NT2/D1 (cell line): ENCODE results near the gene KHDRBS2.

Experiments
- DNase-seq: peaks from one replicate; pipeline ENCODE4 v3.0.0-alpha.2; 2011; ENCODE audit warnings: low read depth, low spot score
- H3K27me3 ChIP-seq: 2 replicates; pipeline ENCODE4 v1.6.0; 2011; ENCODE audit warnings: mild to moderate bottlenecking; ENCODE audit not compliant: insufficient read length, insufficient read depth
- H3K36me3 ChIP-seq: 2 replicates; pipeline ENCODE4 v1.6.1; 2011; ENCODE audit warnings: mild to moderate bottlenecking, low read length, mixed read lengths; ENCODE audit not compliant: insufficient read depth, insufficient read length
- H3K4me1 ChIP-seq: 2 replicates; pipeline ENCODE4 v1.5.1; 2011; ENCODE audit not compliant: insufficient read depth, insufficient read length
- H3K4me3 ChIP-seq: 2 replicates; pipeline ENCODE4 v1.5.1; 2011; ENCODE audit warnings: low read depth; ENCODE audit not compliant: insufficient read length
- H3K9ac ChIP-seq: 2 replicates; pipeline ENCODE4 v1.6.0; 2011; ENCODE audit warnings: low read depth; ENCODE audit not compliant: insufficient read length
- H3K9me3 ChIP-seq: 2 replicates; pipeline ENCODE4 v1.5.1; 2011; ENCODE audit warnings: mild to moderate bottlenecking, low read length; ENCODE audit not compliant: insufficient read depth
- SUZ12 ChIP-seq: IDR thresholded peaks from 2 replicates; pipeline ENCODE4 v1.6.1; 2011; ENCODE audit not compliant: insufficient read length, insufficient read depth; ENCODE audit errors: extremely low read depth
- YY1 ChIP-seq: IDR thresholded peaks from 2 replicates; pipeline ENCODE4 v1.6.1; 2011; ENCODE audit not compliant: insufficient read length, insufficient read depth
- ZNF274 ChIP-seq: IDR thresholded peaks from 2 replicates; pipeline ENCODE4 v1.6.1; 2011; ENCODE audit warnings: mild to moderate bottlenecking, low read depth, low read length

KHDRBS2 gene

GRCh38 chr6:62174548-62174947 lies 111.5 kb downstream of the KHDRBS2 start:
- Histone ChIP-seq H3K4me1 (no peaks in the 10 kb centered on the region), H3K27me3 (no peaks in the 10 kb centered on the region), H3K4me3 (no peak overlapping the region), H3K9ac (no peak overlapping the region), H3K36me3 (no peaks in the 10 kb centered on the region), H3K9me3 (no peaks in the 10 kb centered on the region)
- TF ChIP-seq ZNF274, result no peak
- TF ChIP-seq YY1, result no peak
- no peak for TF ChIP-seq SUZ12
- no peak for DNase-seq

GRCh38 chr6:62167736-62168135 lies 118.3 kb downstream of the KHDRBS2 start:
- TF ChIP-seq YY1, result no peak
- no peak for TF ChIP-seq SUZ12
- TF ChIP-seq ZNF274, result no peak
- Histone ChIP-seq H3K4me1 (no peaks in the 10 kb centered on the region), H3K36me3 (no peaks in the 10 kb centered on the region), H3K27me3 (no peaks in the 10 kb centered on the region), H3K4me3 (no peak overlapping the region), H3K9ac (no peak overlapping the region), H3K9me3 (no peaks in the 10 kb centered on the region)
- DNase-seq, result no peak

- Histone ChIP-seq H3K4me1 (no peaks in the 10 kb centered on the region), H3K4me3 (no peak overlapping the region), H3K9me3 (no peaks in the 10 kb centered on the region), H3K9ac (no peak overlapping the region), H3K36me3 (no peaks in the 10 kb centered on the region), H3K27me3 (no peaks in the 10 kb centered on the region)
- TF ChIP-seq SUZ12 (no peak), ZNF274 (no peak), YY1 (no peak)
- no peak for DNase-seq
These were observed 123.2 kb downstream of the KHDRBS2 start for GRCh38 chr6:62162858-62163257.

GRCh38 chr6:62152796-62153195 lies 133.2 kb downstream of the KHDRBS2 start:
- no peak overlapping the region for H3K4me3 ChIP-seq
- H3K36me3 ChIP-seq, result no peaks in the 10 kb centered on the region

GRCh38 chr6:62150048-62150663 lies 135.9 kb downstream of the KHDRBS2 start:
- TF ChIP-seq YY1 (no peak), SUZ12 (no peak), ZNF274 (no peak)
- Histone ChIP-seq H3K9me3 (no peaks in the 10 kb centered on the region), H3K4me3 (no peak overlapping the region), H3K36me3 (no peaks in the 10 kb centered on the region), H3K27me3 (no peaks in the 10 kb centered on the region), H3K4me1 (no peaks in the 10 kb centered on the region), H3K9ac (no peak overlapping the region)
- peak; percentile 6 for DNase-seq

More at GRCh38 chr6:62152796-62153195, 133.2 kb downstream of the KHDRBS2 start:
- H3K4me1 ChIP-seq, result no peaks in the 10 kb centered on the region
- H3K9me3 ChIP-seq, result no peaks in the 10 kb centered on the region
- TF ChIP-seq YY1 (no peak), ZNF274 (no peak), SUZ12 (no peak)
- H3K27me3 ChIP-seq, result no peaks in the 10 kb centered on the region
- DNase-seq, result no peak
- no peak overlapping the region for H3K9ac ChIP-seq

- Histone ChIP-seq H3K9ac (no peak overlapping the region), H3K9me3 (no peaks in the 10 kb centered on the region), H3K4me3 (no peak overlapping the region), H3K27me3 (no peaks in the 10 kb centered on the region), H3K36me3 (no peaks in the 10 kb centered on the region), H3K4me1 (no peaks in the 10 kb centered on the region)
- DNase-seq, result no peak
- TF ChIP-seq ZNF274 (no peak), SUZ12 (no peak), YY1 (no peak)
These were observed 138.8 kb downstream of the KHDRBS2 start for GRCh38 chr6:62146954-62147853.

- no peaks in the 10 kb centered on the region for H3K27me3 ChIP-seq
- TF ChIP-seq SUZ12, result no peak
- TF ChIP-seq YY1, result no peak
- TF ChIP-seq ZNF274, result no peak
- H3K36me3 ChIP-seq, result no peaks in the 10 kb centered on the region
- no peak overlapping the region for H3K9ac ChIP-seq
- H3K4me3 ChIP-seq, result no peak overlapping the region
- H3K4me1 ChIP-seq, result no peaks in the 10 kb centered on the region
- H3K9me3 ChIP-seq, result peaks cover 2% of the 10 kb centered on the region; the same call in 1 of the 2 replicates
- no peak for DNase-seq
These were observed 156.9 kb downstream of the KHDRBS2 start for GRCh38 chr6:62129127-62129526.
